ENCODE data around the gene IL1RAP.

Gene IL1RAP

DNA sequence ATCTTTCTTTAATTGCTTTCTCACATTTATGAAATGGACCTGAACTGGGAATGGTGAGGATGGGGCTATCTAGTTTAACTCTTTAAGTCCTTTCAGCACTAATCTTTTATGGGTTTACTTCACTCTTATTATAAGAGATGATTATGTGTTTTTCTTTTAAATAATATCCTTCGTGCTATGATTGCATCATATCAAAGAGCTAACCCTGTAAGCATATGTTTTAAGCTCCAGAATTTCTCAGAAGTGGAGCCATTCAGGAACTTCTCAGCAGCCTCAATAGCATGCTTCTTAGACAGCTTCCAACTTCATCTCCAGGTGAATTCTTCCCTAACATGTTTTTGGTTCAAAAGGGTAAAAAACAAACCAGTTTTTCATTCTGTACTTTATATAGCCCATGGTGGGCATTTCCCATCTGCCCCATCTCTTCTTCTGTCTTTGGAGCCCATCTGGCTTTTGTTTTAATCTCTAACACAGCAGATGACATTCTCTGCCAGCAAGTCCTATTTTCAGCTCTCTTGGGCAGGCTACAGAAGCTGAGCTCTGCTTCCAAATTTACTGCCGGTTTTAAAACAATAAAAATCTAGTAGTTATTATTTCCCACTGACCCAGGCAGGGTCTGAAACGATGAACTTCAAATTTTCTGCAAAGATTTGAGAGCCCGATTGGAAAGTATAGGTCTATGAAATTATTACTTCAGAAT is 26.8 kb upstream of the IL1RAP start:
- no peak overlapping the region for H3K4me3 ChIP-seq (ENCODE audit: low read depth, low read length)
- in situ Hi-C loops (cut with HindIII; ENCODE audit: low sequenced_read_pairs): no loop called here
- no peak for DNase-seq (ENCODE audit: low read depth, low spot score)
- no peak for TF ChIP-seq CTCF (IDR thresholded peaks at IDR 0.05; ENCODE audit: low read depth, low read length)

- in situ Hi-C loops (cut with HindIII; ENCODE audit: low sequenced_read_pairs): no loop called here
- TF ChIP-seq CTCF (IDR thresholded peaks at IDR 0.05; ENCODE audit: low read depth, low read length): no peak
- H3K4me3 ChIP-seq (ENCODE audit: low read depth, low read length): no peak overlapping the region
- no peak for DNase-seq (ENCODE audit: low read depth, low spot score)
Observed at GRCh38 chr3:190491533-190492054, 22.3 kb upstream of the IL1RAP start.

DNA sequence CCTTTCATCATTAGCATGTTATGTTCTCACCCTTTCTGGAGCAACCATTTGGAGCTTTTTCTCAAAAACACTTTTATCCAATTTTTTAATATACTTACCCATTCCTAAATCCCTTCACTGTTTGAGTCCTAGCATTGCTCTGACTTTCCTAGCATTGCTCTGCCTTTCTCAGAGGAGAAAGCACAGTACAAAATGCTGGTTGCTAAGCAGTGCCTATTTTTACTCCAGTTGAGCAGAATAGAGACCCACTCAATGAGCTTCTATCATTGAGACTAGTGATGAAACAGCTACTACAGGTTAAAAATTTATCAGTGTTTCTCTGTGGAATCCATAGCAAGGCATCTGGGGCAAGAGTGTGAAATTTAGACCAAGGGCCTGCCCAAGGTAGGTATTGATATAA is 21.8 kb upstream of the IL1RAP start:
- H3K4me3 ChIP-seq (ENCODE audit: low read depth, low read length): no peak overlapping the region
- no peak for DNase-seq (ENCODE audit: low read depth, low spot score)
- TF ChIP-seq CTCF (IDR thresholded peaks at IDR 0.05; ENCODE audit: low read depth, low read length): no peak
- in situ Hi-C loops (cut with HindIII; ENCODE audit: low sequenced_read_pairs): no loop called here

DNA sequence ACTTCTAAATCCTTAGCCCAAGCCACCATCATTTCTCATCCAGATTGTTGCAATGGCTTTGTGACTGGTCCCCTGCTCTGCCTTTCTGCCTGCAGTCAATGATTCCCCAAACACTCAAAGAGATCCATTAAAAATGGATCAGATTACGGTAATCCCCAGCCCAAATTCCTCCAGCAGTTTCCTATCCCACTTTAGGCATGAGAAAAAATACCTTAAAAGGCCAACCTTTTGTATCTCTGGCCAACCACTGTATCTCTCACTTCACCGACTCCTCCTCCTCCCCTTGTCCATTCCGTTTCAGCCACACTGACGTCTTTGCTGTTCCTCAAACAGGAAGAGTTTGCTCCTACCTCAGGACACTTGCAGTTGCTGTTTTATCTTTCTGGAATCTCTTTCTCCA is 20.9 kb upstream of the IL1RAP start:
- no peak for TF ChIP-seq CTCF (IDR thresholded peaks at IDR 0.05; ENCODE audit: low read depth, low read length)
- in situ Hi-C loops (cut with HindIII; ENCODE audit: low sequenced_read_pairs): no loop called here
- no peak for DNase-seq (ENCODE audit: low read depth, low spot score)
- no peak overlapping the region for H3K4me3 ChIP-seq (ENCODE audit: low read depth, low read length)

- TF ChIP-seq CTCF (IDR thresholded peaks at IDR 0.05; ENCODE audit: low read depth, low read length): no peak
- H3K4me3 ChIP-seq (ENCODE audit: low read depth, low read length): no peak overlapping the region
- in situ Hi-C loops (cut with HindIII; ENCODE audit: low sequenced_read_pairs): no loop called here
- DNase-seq (ENCODE audit: low read depth, low spot score): no peak
Observed at GRCh38 chr3:190494907-190495306, 19.0 kb upstream of the IL1RAP start.

DNA sequence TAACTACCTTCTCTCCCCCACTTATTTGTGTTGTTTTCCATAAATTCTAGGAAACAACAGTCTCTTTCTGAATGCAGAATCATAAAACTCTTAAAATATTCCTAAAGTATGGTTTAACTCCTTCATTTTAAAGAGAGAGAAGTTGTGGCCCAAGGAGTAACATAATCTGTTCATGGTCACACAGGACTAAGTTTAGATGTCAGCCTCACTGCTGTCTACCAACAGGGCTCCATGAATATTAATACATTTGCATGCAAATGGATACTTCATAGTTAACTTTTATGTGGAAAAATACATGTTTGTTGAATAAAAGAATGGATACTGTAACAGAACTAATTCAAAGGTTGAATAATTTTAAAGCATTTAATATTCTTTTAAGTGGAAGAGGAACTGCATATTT is 18.5 kb upstream of the IL1RAP start:
- DNase-seq (ENCODE audit: low read depth, low spot score): no peak
- TF ChIP-seq CTCF (IDR thresholded peaks at IDR 0.05; ENCODE audit: low read depth, low read length): no peak
- in situ Hi-C loops (cut with HindIII; ENCODE audit: low sequenced_read_pairs): no loop called here
- H3K4me3 ChIP-seq (ENCODE audit: low read depth, low read length): no peak overlapping the region
